CD4-positive, alpha-beta T cell (primary cell): ENCODE results near the gene CASQ1. TPM values are rescaled to one million over a fixed set of nuclear protein-coding genes. Genes with fewer than 3 reads are reported as not detected.

ENCODE experiments used
- ATAC-seq: fragments of 200-7000 bp; cut with Tn5 transposase; one replicate; pipeline ENCODE4 v1.10.0; 2022; ENCODE audit warnings: mild to moderate bottlenecking; ENCODE audit not compliant: poor library complexity
- CTCF ChIA-PET: fragments of 350-600 bp; sonication (Branson Sonifier 250); formaldehyde crosslinking; loops from one replicate; lab custom pipeline; 2021; ENCODE audit warnings: antibody characterized with exemption, inconsistent platforms; lab: Charles Lee
- POLR2A ChIA-PET: fragments of 350-600 bp; sonication (Branson Sonifier 250); formaldehyde crosslinking; loops from one replicate; lab custom pipeline; 2021; ENCODE audit warnings: antibody characterized with exemption, inconsistent platforms; lab: Charles Lee
- DNase-seq, 14 experiments: peaks; one replicate each; pipeline ENCODE4 v3.0.0-alpha.2; 2013 to 2020; ENCODE audit warnings: mixed read lengths in 2 of 14
- H3K27ac ChIP-seq, 2 donors: one replicate each; pipeline versions ENCODE4 v1.5.1 to v1.7.0; 2013; ENCODE audit warnings: low read length in 2 of 2, low read depth in 1 of 2, mild to moderate bottlenecking in 1 of 2
- H3K27me3 ChIP-seq, 2 experiments: 1 replicate in 1 of 2; 2 replicates in 1 of 2; pipeline versions ENCODE4 v1.6.1 to v1.7.0; 2013; ENCODE audit warnings: low read length in 2 of 2, control low read depth in 1 of 2, mild to moderate bottlenecking in 1 of 2, moderate library complexity in 1 of 2; ENCODE audit not compliant: insufficient read depth in 2 of 2, control insufficient read depth in 1 of 2
- H3K36me3 ChIP-seq: one replicate; pipeline ENCODE4 v1.6.1; 2013; ENCODE audit warnings: low read length, control low read depth; ENCODE audit not compliant: insufficient read depth
- H3K4me1 ChIP-seq: one replicate; pipeline ENCODE4 v1.6.1; 2013; ENCODE audit warnings: low read length, control low read depth; ENCODE audit not compliant: insufficient read depth
- H3K4me3 ChIP-seq: one replicate; pipeline ENCODE4 v1.5.1; 2013; ENCODE audit warnings: mild to moderate bottlenecking, low read length, moderate library complexity
- H3K9me3 ChIP-seq, 2 experiments: 1 replicate in 1 of 2; 2 replicates in 1 of 2; pipeline versions ENCODE4 v1.6.1 to v1.7.0; 2013; ENCODE audit warnings: low read length in 2 of 2, mild to moderate bottlenecking in 2 of 2, control low read depth in 1 of 2, moderate library complexity in 1 of 2; ENCODE audit not compliant: control insufficient read depth in 1 of 2, insufficient read depth in 1 of 2
- H3K27ac Mint-ChIP-seq: one replicate; pipeline ENCODE4 v1.8.0; 2020; ENCODE audit warnings: mixed read lengths
- H3K27me3 Mint-ChIP-seq: one replicate; pipeline ENCODE4 v1.8.0; 2021; ENCODE audit warnings: mixed read lengths
- H3K36me3 Mint-ChIP-seq: one replicate; pipeline ENCODE4 v1.8.0; 2021; ENCODE audit warnings: low read depth, mixed read lengths
- H3K4me1 Mint-ChIP-seq: one replicate; pipeline ENCODE4 v1.8.0; 2021; ENCODE audit warnings: low read depth, mixed read lengths
- H3K4me3 Mint-ChIP-seq: one replicate; pipeline ENCODE4 v1.8.0; 2020; ENCODE audit warnings: mild to moderate bottlenecking, mixed read lengths
- H3K9me3 Mint-ChIP-seq: one replicate; pipeline ENCODE4 v1.8.0; 2020; ENCODE audit warnings: mixed read lengths
- intact Hi-C, 2 experiments: fragments of 100-400 bp; cut with DNase I in 1 of 2; cut with micrococcal nuclease in 1 of 2; formaldehyde crosslinking; loops; one replicate each; pipeline versions ENCODE4 v1.15.1 to v1.9.0; 2023 to 2025; cut with DNase I, micrococcal nuclease
- total RNA-seq, 174 experiments: library from RNA in 2 of 174; stranded (reverse) in 2 of 174; gene quantifications; one replicate each; pipeline ENCODE4 v1.2.3 and lab custom pipeline; 2021 to 2026
- TF ChIP-seq, protein P1 (sequence below): fragments of 200-600 bp; IDR thresholded peaks from one replicate; pipeline ENCODE4 v1.8.0; 2022; ENCODE audit warnings: antibody characterized with exemption, mild to moderate bottlenecking

The CASQ1 gene
- total RNA-seq, 2 experiments from 2014 or later, result not detected

DNA sequence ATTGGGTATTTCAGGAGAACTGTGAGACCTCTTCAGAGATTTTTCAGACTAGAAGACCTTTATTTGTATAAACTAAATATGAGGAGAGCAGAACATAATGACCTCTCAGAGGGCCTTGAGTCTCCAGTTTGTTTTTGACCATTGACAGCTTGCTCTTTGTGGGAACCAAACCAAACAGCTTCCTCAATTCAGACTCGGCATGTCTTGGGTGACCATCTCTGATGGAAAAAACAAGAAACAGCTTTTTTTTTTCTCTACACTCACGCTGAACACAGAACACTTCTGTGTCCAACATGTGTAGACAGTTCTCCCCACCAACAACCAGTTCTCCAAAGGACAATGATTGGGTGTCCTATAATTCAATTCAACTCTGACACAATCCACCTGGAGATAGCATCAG is 27.4 kb upstream of the CASQ1 start:
- Mint-ChIP-seq H3K9me3 (no peaks in the 10 kb centered on the region), H3K27ac (no peak overlapping the region), H3K36me3 (no peaks in the 10 kb centered on the region), H3K27me3 (peaks cover 22% of the 10 kb centered on the region), H3K4me3 (no peak overlapping the region), H3K4me1 (no peaks in the 10 kb centered on the region)
- no peaks in the 10 kb centered on the region for H3K9me3 ChIP-seq
- H3K4me1 ChIP-seq, result no peaks in the 10 kb centered on the region
- intact Hi-C loops, result no loop called here
- no peaks in the 10 kb centered on the region for H3K36me3 ChIP-seq
- no peak for DNase-seq
- TF ChIP-seq, protein P1, sequence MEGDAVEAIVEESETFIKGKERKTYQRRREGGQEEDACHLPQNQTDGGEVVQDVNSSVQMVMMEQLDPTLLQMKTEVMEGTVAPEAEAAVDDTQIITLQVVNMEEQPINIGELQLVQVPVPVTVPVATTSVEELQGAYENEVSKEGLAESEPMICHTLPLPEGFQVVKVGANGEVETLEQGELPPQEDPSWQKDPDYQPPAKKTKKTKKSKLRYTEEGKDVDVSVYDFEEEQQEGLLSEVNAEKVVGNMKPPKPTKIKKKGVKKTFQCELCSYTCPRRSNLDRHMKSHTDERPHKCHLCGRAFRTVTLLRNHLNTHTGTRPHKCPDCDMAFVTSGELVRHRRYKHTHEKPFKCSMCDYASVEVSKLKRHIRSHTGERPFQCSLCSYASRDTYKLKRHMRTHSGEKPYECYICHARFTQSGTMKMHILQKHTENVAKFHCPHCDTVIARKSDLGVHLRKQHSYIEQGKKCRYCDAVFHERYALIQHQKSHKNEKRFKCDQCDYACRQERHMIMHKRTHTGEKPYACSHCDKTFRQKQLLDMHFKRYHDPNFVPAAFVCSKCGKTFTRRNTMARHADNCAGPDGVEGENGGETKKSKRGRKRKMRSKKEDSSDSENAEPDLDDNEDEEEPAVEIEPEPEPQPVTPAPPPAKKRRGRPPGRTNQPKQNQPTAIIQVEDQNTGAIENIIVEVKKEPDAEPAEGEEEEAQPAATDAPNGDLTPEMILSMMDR, result no peak
- CTCF ChIA-PET, result no interaction called here
- no peak for ATAC-seq
- H3K4me3 ChIP-seq, result no peak overlapping the region
- H3K27me3 ChIP-seq, result no peaks in the 10 kb centered on the region
- POLR2A ChIA-PET, result no interaction called here
- no peak overlapping the region for H3K27ac ChIP-seq

DNA sequence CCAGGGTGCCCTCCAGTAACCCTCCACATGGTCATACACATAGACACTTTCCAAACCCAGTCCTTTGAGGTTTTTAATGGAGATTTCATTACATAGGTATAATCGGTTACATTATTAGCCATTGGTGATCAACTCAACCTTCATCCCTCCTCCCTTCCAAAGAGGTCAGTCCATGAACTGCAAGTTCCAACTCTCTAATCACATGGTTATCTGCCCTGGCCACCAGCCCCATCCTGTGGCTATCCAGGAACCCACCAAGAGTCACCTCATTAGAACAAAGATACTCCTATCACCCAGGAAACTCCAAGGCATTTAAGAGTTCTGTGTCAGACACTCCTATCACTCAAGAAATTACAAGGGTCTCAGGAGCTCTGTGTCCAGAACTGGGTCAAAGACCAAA is 26.8 kb upstream of the CASQ1 start:
- H3K36me3 ChIP-seq, result no peaks in the 10 kb centered on the region
- Mint-ChIP-seq H3K4me1 (no peaks in the 10 kb centered on the region), H3K36me3 (no peaks in the 10 kb centered on the region), H3K27me3 (peaks cover 23% of the 10 kb centered on the region), H3K27ac (no peak overlapping the region), H3K4me3 (no peak overlapping the region), H3K9me3 (no peaks in the 10 kb centered on the region)
- H3K9me3 ChIP-seq, result no peaks in the 10 kb centered on the region
- TF ChIP-seq, protein P1, result no peak
- ATAC-seq (no peak), DNase-seq (no peak)
- intact Hi-C loops, result no loop called here
- no peak overlapping the region for H3K4me3 ChIP-seq
- H3K4me1 ChIP-seq, result no peaks in the 10 kb centered on the region
- H3K27ac ChIP-seq, result no peak overlapping the region
- POLR2A ChIA-PET, result no interaction called here
- CTCF ChIA-PET, result no interaction called here
- H3K27me3 ChIP-seq, result no peaks in the 10 kb centered on the region

- DNase-seq (no peak), ATAC-seq (no peak)
- H3K36me3 ChIP-seq, result no peaks in the 10 kb centered on the region
- H3K27me3 ChIP-seq, result no peaks in the 10 kb centered on the region
- H3K27ac ChIP-seq, result no peak overlapping the region
- ChIA-PET POLR2A (no interaction called here), CTCF (no interaction called here)
- Mint-ChIP-seq H3K36me3 (no peaks in the 10 kb centered on the region), H3K4me1 (peaks cover 3% of the 10 kb centered on the region), H3K4me3 (no peak overlapping the region), H3K27ac (no peak overlapping the region), H3K27me3 (peaks cover 23% of the 10 kb centered on the region), H3K9me3 (no peaks in the 10 kb centered on the region)
- TF ChIP-seq, protein P1, result no peak
- no peak overlapping the region for H3K4me3 ChIP-seq
- intact Hi-C loops, result no loop called here
- no peaks in the 10 kb centered on the region for H3K4me1 ChIP-seq
- no peaks in the 10 kb centered on the region for H3K9me3 ChIP-seq
Measured at GRCh38 chr1:160164121-160164520, 26.3 kb upstream of the CASQ1 start.
